C4-2B (cell line): ENCODE measurements around the gene PPOX.
A peak's percentile ranks its signal among the peaks of the same experiment; 100 is the strongest.

Source experiments
- H3K27ac ChIP-seq: fragments of 450-650 bp; 2 replicates; pipeline ENCODE4 v1.5.1; 2017
- CTCF ChIP-seq: fragments of 450-650 bp; conservative IDR thresholded peaks from 2 replicates; pipeline ENCODE4 v1.5.1; 2017; ENCODE audit warnings: mild to moderate bottlenecking
- ZFX ChIP-seq: fragments of 450-650 bp; IDR thresholded peaks from 2 replicates; pipeline ENCODE4 v1.6.1; 2017

PPOX gene

GRCh38 chr1:161172349-161172748, 6.1 kb downstream of the PPOX start:
- no peak overlapping the region for H3K27ac ChIP-seq
- TF ChIP-seq ZFX (no peak), CTCF (no peak)

- no peak overlapping the region for H3K27ac ChIP-seq
- no peak for TF ChIP-seq CTCF
- TF ChIP-seq ZFX = no peak
Observed at GRCh38 chr1:161172776-161173376, 6.7 kb downstream of the PPOX start.

GRCh38 chr1:161173711-161174110, 7.5 kb downstream of the PPOX start:
- H3K27ac ChIP-seq = no peak overlapping the region
- TF ChIP-seq ZFX (no peak), CTCF (no peak)

GRCh38 chr1:161174911-161175310, 8.7 kb downstream of the PPOX start:
- TF ChIP-seq ZFX = no peak
- no peak for TF ChIP-seq CTCF
- no peak overlapping the region for H3K27ac ChIP-seq

GRCh38 chr1:161175771-161176453, 9.7 kb downstream of the PPOX start:
- no peak for TF ChIP-seq ZFX
- no peak for TF ChIP-seq CTCF
- H3K27ac ChIP-seq = peak overlapping the region; percentile 84; the same call in 1 of the 2 replicates

GRCh38 chr1:161176468-161177111, 10.4 kb downstream of the PPOX start:
- TF ChIP-seq ZFX (no peak), CTCF (no peak)
- peak overlapping the region; percentile 84 for H3K27ac ChIP-seq
